GM23338 (cell line): ENCODE measurements around the gene DEDD2. TPM values are rescaled to one million over a fixed set of nuclear protein-coding genes. Genes with fewer than 3 reads are reported as not detected.

ENCODE experiments used
- ATAC-seq: fragments of 200-7000 bp; cut with Tn5 transposase; 3 replicates; pipeline ENCODE4 v1.9.1; 2020
- DNase-seq: peaks from one replicate; pipeline ENCODE4 v3.0.0-alpha.2; 2015; ENCODE audit warnings: low spot score
- H2AFZ ChIP-seq: fragments of 200-600 bp; sonication (generic); 2 replicates; pipeline ENCODE4 v1.8.0; 2016; ENCODE audit warnings: antibody characterized with exemption, mild to moderate bottlenecking, moderate library complexity
- H3F3A ChIP-seq: fragments of 200-600 bp; sonication (generic); replicated peaks from 2 replicates; pipeline ENCODE4 v1.8.0; 2017; ENCODE audit warnings: antibody characterized with exemption, mixed run types, low read depth
- H3K27ac ChIP-seq: fragments of 200-600 bp; sonication (generic); 2 replicates; pipeline ENCODE4 v1.6.1; 2016; ENCODE audit warnings: low read depth
- H3K27me3 ChIP-seq: fragments of 200-600 bp; sonication (generic); 2 replicates; pipeline ENCODE4 v1.8.0; 2016; ENCODE audit warnings: mild to moderate bottlenecking, mixed run types, moderate library complexity; ENCODE audit not compliant: insufficient read depth
- H3K36me3 ChIP-seq: fragments of 200-600 bp; sonication (generic); 2 replicates; pipeline ENCODE4 v1.8.0; 2016; ENCODE audit warnings: mild to moderate bottlenecking; ENCODE audit not compliant: insufficient read depth
- H3K4me1 ChIP-seq: fragments of 200-600 bp; sonication (generic); 2 replicates; pipeline ENCODE4 v1.8.0; 2016; ENCODE audit warnings: mild to moderate bottlenecking, moderate library complexity; ENCODE audit not compliant: insufficient read depth
- H3K4me2 ChIP-seq: fragments of 200-600 bp; sonication (generic); 2 replicates; pipeline ENCODE4 v1.7.1; 2017; ENCODE audit warnings: mixed run types
- H3K4me3 ChIP-seq: fragments of 200-600 bp; sonication (generic); 2 replicates; pipeline ENCODE4 v1.6.1; 2016; ENCODE audit warnings: mixed run types
- H3K79me2 ChIP-seq: fragments of 200-600 bp; sonication (generic); replicated peaks from 2 replicates; pipeline ENCODE4 v1.8.0; 2017; ENCODE audit warnings: mild to moderate bottlenecking; ENCODE audit not compliant: insufficient read depth
- H3K9me2 ChIP-seq: fragments of 200-600 bp; sonication (generic); 2 replicates; pipeline ENCODE4 v1.8.0; 2017; ENCODE audit not compliant: insufficient read depth
- H4K20me1 ChIP-seq: fragments of 200-600 bp; sonication (generic); replicated peaks from 2 replicates; pipeline ENCODE4 v1.8.0; 2017; ENCODE audit warnings: mild to moderate bottlenecking; ENCODE audit not compliant: insufficient read depth
- H3K27ac Mint-ChIP-seq: 2 replicates; pipeline ENCODE4 v1.8.0; 2020; ENCODE audit warnings: inconsistent platforms, mild to moderate bottlenecking, moderate library complexity, mixed read lengths
- H3K27me3 Mint-ChIP-seq: 3 replicates; pipeline ENCODE4 v1.8.0; 2022; ENCODE audit warnings: low read depth, mild to moderate bottlenecking, moderate library complexity, mixed read lengths, inconsistent platforms; ENCODE audit not compliant: insufficient read depth, poor library complexity
- H3K36me3 Mint-ChIP-seq: 3 replicates; pipeline ENCODE4 v1.8.0; 2021; ENCODE audit warnings: low read depth, mild to moderate bottlenecking, inconsistent platforms, moderate library complexity, mixed read lengths
- H3K4me1 Mint-ChIP-seq: 3 replicates; pipeline ENCODE4 v1.8.0; 2020; ENCODE audit warnings: mild to moderate bottlenecking, inconsistent platforms, mixed read lengths
- H3K4me3 Mint-ChIP-seq: 3 replicates; pipeline ENCODE4 v1.8.0; 2021; ENCODE audit warnings: moderate library complexity, mild to moderate bottlenecking, inconsistent platforms, mixed read lengths
- H3K9me3 Mint-ChIP-seq: 3 replicates; pipeline ENCODE4 v1.8.0; 2020; ENCODE audit warnings: moderate library complexity, mild to moderate bottlenecking, inconsistent platforms, mixed read lengths
- CREB1 ChIP-seq: fragments of 250-450 bp; sonication (Bioruptor Pico); IDR thresholded peaks from 2 replicates; pipeline ENCODE4 v1.5.0; 2020; ENCODE audit warnings: low read depth, mild to moderate bottlenecking, moderate library complexity
- CTCF ChIP-seq, 2 experiments: fragments of 200-600 bp in 1 of 2; sonication (generic) in 1 of 2; conservative IDR thresholded peaks; 2 replicates each; pipeline versions ENCODE4 v1.5.1 to v1.6.1; 2016 to 2017; ENCODE audit warnings: antibody characterized with exemption in 2 of 2, low read depth in 2 of 2, mild to moderate bottlenecking in 2 of 2, moderate library complexity in 1 of 2
- ETS1 ChIP-seq: IDR thresholded peaks from 2 replicates; pipeline ENCODE4 v1.6.1; 2016; ENCODE audit warnings: antibody characterized with exemption
- EZH2 ChIP-seq: fragments of 200-600 bp; sonication (generic); IDR thresholded peaks from one replicate; pipeline ENCODE4 v1.8.0; 2017; ENCODE audit warnings: antibody characterized with exemption, mild to moderate bottlenecking, low read depth; ENCODE audit not compliant: unreplicated experiment
- EZH2phosphoT487 ChIP-seq: fragments of 200-600 bp; sonication (generic); IDR thresholded peaks from one replicate; pipeline ENCODE4 v1.8.1; 2018; ENCODE audit warnings: antibody characterized with exemption; ENCODE audit not compliant: unreplicated experiment
- JUNB ChIP-seq: IDR thresholded peaks from one replicate; pipeline ENCODE4 v1.6.1; 2016; ENCODE audit warnings: antibody characterized with exemption; ENCODE audit not compliant: unreplicated experiment
- NANOG ChIP-seq: IDR thresholded peaks from 2 replicates; pipeline ENCODE4 v1.6.1; 2016; ENCODE audit warnings: antibody characterized with exemption, borderline replicate concordance
- POLR2AphosphoS5 ChIP-seq: IDR thresholded peaks from 2 replicates; pipeline ENCODE4 v1.6.1; 2016; ENCODE audit warnings: antibody characterized with exemption, low read depth
- STAT1 ChIP-seq: IDR thresholded peaks from one replicate; pipeline ENCODE4 v1.6.1; 2016; ENCODE audit warnings: antibody characterized with exemption; ENCODE audit not compliant: unreplicated experiment
- ZNF114 ChIP-seq: fragments of 250-450 bp; sonication (Bioruptor Pico); IDR thresholded peaks from 2 replicates; pipeline ENCODE4 v1.5.0; 2020; ENCODE audit warnings: mild to moderate bottlenecking, moderate library complexity
- ZNF331 ChIP-seq: fragments of 250-450 bp; sonication (Bioruptor Pico); IDR thresholded peaks from 2 replicates; pipeline ENCODE4 v1.5.0; 2020; ENCODE audit warnings: low read depth, mild to moderate bottlenecking, moderate library complexity
- polyA plus RNA-seq: library from polyadenylated mRNA; unstranded; fragments of >200 nt; fragmentation: Nextera tagmentation; extraction: Ambion mirVana; gene quantifications from 2 replicates; pipeline ENCODE4 v1.2.1, GENCODE V29; 2016
- total RNA-seq: library from RNA; depleted of rRNA; stranded (reverse); fragments of >200 nt; shearing (Covaris generic); gene quantifications from 2 replicates; pipeline ENCODE4 v1.2.3, GENCODE V29; 2014

DEDD2 gene
- total and polyA plus RNA-seq, 2 experiments from 2014 or later = 23.4 to 63.0 TPM

GRCh38 chr19:42159942-42160341 is 57.5 kb downstream of the DEDD2 start:
- no peaks in the 10 kb centered on the region for H3K9me3 Mint-ChIP-seq
- TF ChIP-seq STAT1 (no peak), ETS1 (no peak), ZNF331 (CRISPR knock-in tag) (no peak), EZH2phosphoT487 (no peak), CREB1 (CRISPR knock-in tag) (no peak), ZNF114 (CRISPR knock-in tag) (no peak), CTCF (conservative IDR thresholded peaks at IDR 0.05; ENCODE audit: low read depth in 2 of 2) (no peak)
- H2AFZ ChIP-seq = no peak overlapping the region
- H3F3A ChIP-seq = 0 out of 2 replicates have a peak, but pooled peaks cover 5% of the 10 kb centered on the region
- no peak overlapping the region for H3K4me2 ChIP-seq
- H3K27ac ChIP-seq = no peak overlapping the region
- DNase-seq (no peak), ATAC-seq (no peak)
- H3K9me2 ChIP-seq = no peaks in the 10 kb centered on the region
- 0 out of 2 replicates have a peak, but pooled peaks cover 7% of the 10 kb centered on the region for H3K27me3 ChIP-seq
- H3K4me3 Mint-ChIP-seq = no peak overlapping the region
- no peaks in the 10 kb centered on the region for H4K20me1 ChIP-seq
- H3K79me2 ChIP-seq = no peaks in the 10 kb centered on the region
- peaks cover 8% of the 10 kb centered on the region for H3K4me1 ChIP-seq
- H3K36me3 ChIP-seq = no peaks in the 10 kb centered on the region
- no peak overlapping the region for H3K4me3 ChIP-seq
- H3K27me3 Mint-ChIP-seq = peaks cover 19% of the 10 kb centered on the region
- peaks cover 18% of the 10 kb centered on the region for H3K4me1 Mint-ChIP-seq
- H3K27ac Mint-ChIP-seq = no peak overlapping the region
- H3K36me3 Mint-ChIP-seq = no peaks in the 10 kb centered on the region; the same call in 2 of the 3 replicates

GRCh38 chr19:42158926-42159325 is 58.6 kb downstream of the DEDD2 start:
- no peaks in the 10 kb centered on the region; the same call in 2 of the 3 replicates for H3K36me3 Mint-ChIP-seq
- no peak for TF ChIP-seq ZNF114 (CRISPR knock-in tag)
- no peak for TF ChIP-seq JUNB
- no peak for TF ChIP-seq POLR2AphosphoS5
- no peak for TF ChIP-seq STAT1
- TF ChIP-seq EZH2 = no peak
- TF ChIP-seq NANOG = no peak
- TF ChIP-seq CTCF (conservative IDR thresholded peaks at IDR 0.05; ENCODE audit: low read depth in 2 of 2) = no peak
- TF ChIP-seq ETS1 = no peak
- H3K9me2 ChIP-seq = no peaks in the 10 kb centered on the region
- H3K9me3 Mint-ChIP-seq = no peaks in the 10 kb centered on the region
- H4K20me1 ChIP-seq = no peaks in the 10 kb centered on the region
- H3K79me2 ChIP-seq = no peaks in the 10 kb centered on the region
- peaks cover 23% of the 10 kb centered on the region for H3K27me3 Mint-ChIP-seq
- H3K36me3 ChIP-seq = no peaks in the 10 kb centered on the region
- no peak overlapping the region for H3K4me3 Mint-ChIP-seq
- H3K27ac Mint-ChIP-seq = no peak overlapping the region
- H3K27me3 ChIP-seq = 0 out of 2 replicates have a peak, but pooled peaks cover 7% of the 10 kb centered on the region
- H3K27ac ChIP-seq = no peak overlapping the region
- H3K4me1 Mint-ChIP-seq = peaks cover 26% of the 10 kb centered on the region
- H3K4me1 ChIP-seq = peaks cover 8% of the 10 kb centered on the region
- H3K4me3 ChIP-seq = no peak overlapping the region
- H3K4me2 ChIP-seq = no peak overlapping the region
- ATAC-seq (no peak), DNase-seq (no peak)
- H2AFZ ChIP-seq = no peak overlapping the region
- H3F3A ChIP-seq = 0 out of 2 replicates have a peak, but pooled peaks cover 5% of the 10 kb centered on the region
